NCI-H146 treated with DMSO at 0.1 percent for 48 hours (cell line): ENCODE data around the gene CNKSR3.

Source experiments
- DNase-seq: peaks from one replicate; lab custom pipeline; 2025; ENCODE audit not compliant: unreplicated experiment; lab: John Stamatoyannopoulos, UW

The CNKSR3 gene

GRCh38 chr6:154390034-154390433 is 120.5 kb downstream of the CNKSR3 start:
- no peak for DNase-seq

- DNase-seq: no peak
These were observed 121.7 kb downstream of the CNKSR3 start for GRCh38 chr6:154388803-154389202.

GRCh38 chr6:154386848-154387717 is 123.4 kb downstream of the CNKSR3 start:
- DNase-seq: no peak

- DNase-seq: no peak
These were observed 126.3 kb downstream of the CNKSR3 start for GRCh38 chr6:154384191-154384590.

- no peak for DNase-seq
These were observed 127.2 kb downstream of the CNKSR3 start for GRCh38 chr6:154383273-154383672.

- DNase-seq: no peak
These were observed 127.7 kb downstream of the CNKSR3 start for GRCh38 chr6:154382740-154383139.

- no peak for DNase-seq
These were observed 128.9 kb downstream of the CNKSR3 start for GRCh38 chr6:154381548-154381947.

- DNase-seq: no peak
These were observed 129.7 kb downstream of the CNKSR3 start for GRCh38 chr6:154380741-154381140.

GRCh38 chr6:154379585-154379984 is 130.9 kb downstream of the CNKSR3 start:
- DNase-seq: no peak

- DNase-seq: no peak
These were observed 132.0 kb downstream of the CNKSR3 start for GRCh38 chr6:154378518-154378917.

- DNase-seq: no peak
These were observed 132.8 kb downstream of the CNKSR3 start for GRCh38 chr6:154377726-154378125.

- DNase-seq: no peak
These were observed 136.5 kb downstream of the CNKSR3 start for GRCh38 chr6:154373971-154374370.

- DNase-seq: peak; percentile 49
These were observed 139.2 kb downstream of the CNKSR3 start for GRCh38 chr6:154371281-154371680.

- no peak for DNase-seq
These were observed 139.9 kb downstream of the CNKSR3 start for GRCh38 chr6:154370545-154370944.

GRCh38 chr6:154367839-154368695 is 142.4 kb downstream of the CNKSR3 start:
- DNase-seq: no peak

- DNase-seq: no peak
These were observed 143.1 kb downstream of the CNKSR3 start for GRCh38 chr6:154367336-154367735.

GRCh38 chr6:154363821-154364220 is 146.7 kb downstream of the CNKSR3 start:
- no peak for DNase-seq

GRCh38 chr6:154361476-154361875 is 149.0 kb downstream of the CNKSR3 start:
- DNase-seq: no peak

- DNase-seq: no peak
These were observed 150.0 kb downstream of the CNKSR3 start for GRCh38 chr6:154360476-154360875.

GRCh38 chr6:154359679-154360078 is 150.8 kb downstream of the CNKSR3 start:
- DNase-seq: no peak

- no peak for DNase-seq
These were observed 151.3 kb downstream of the CNKSR3 start for GRCh38 chr6:154359161-154359574.

GRCh38 chr6:154358019-154358545 is 152.4 kb downstream of the CNKSR3 start:
- DNase-seq: no peak
